Measurements from ENCODE around the gene PLXDC1. TPM values are rescaled to one million over a fixed set of nuclear protein-coding genes. Genes with fewer than 3 reads are reported as not detected.

Gene PLXDC1
- 1 to 10 TPM; 7.2 to 7.3 TPM for total RNA-seq

GRCh38 chr17:39151150-39151942, at the start of gene PLXDC1:
Gene PLXDC1, minus strand, starts transcription at chr17:39151637. Its CDS starts 200 bp downstream, at chr17:39151437.
- Mint-ChIP-seq H3K9me3 (no peaks in the 10 kb centered on the region), H3K4me3 (peak within 1 kb of the TSS; percentile 97), H3K27ac (peak within 1 kb of the TSS; percentile 42), H3K4me1 (peaks cover 31% of the 10 kb centered on the region), H3K36me3 (ENCODE audit: low read depth) (peaks cover 10% of the 10 kb centered on the region), H3K27me3 (peaks cover 35% of the 10 kb centered on the region)
- DNase-seq = no peak
- POLR2A ChIA-PET = interaction anchor here (0.6 to 3.2 kb wide), 5 partner anchors 48 to 297 kb away, joined by 3 to 18 read pairs (median 5); partner anchors contain the start of genes LASP1 and RPL19
- CTCF ChIA-PET = interaction anchor here (1.0 to 7.5 kb wide), 7 partner anchors 14 to 326 kb away, joined by 4 to 229 read pairs (median 7); partner anchors contain the start of gene CWC25

- H3K4me1 Mint-ChIP-seq = peaks cover 55% of the 10 kb centered on the region
- peak overlapping the region; percentile 93 for H3K4me3 Mint-ChIP-seq
- peak overlapping the region; percentile 96 for H3K27ac Mint-ChIP-seq
- peaks cover 51% of the 10 kb centered on the region for H3K36me3 Mint-ChIP-seq (ENCODE audit: low read depth)
- ChIA-PET POLR2A (interaction anchor here (0.6 to 2.1 kb wide), 5 partner anchors 41 to 376 kb away, joined by 3 to 8 read pairs (median 4); partner anchors contain the start of genes CWC25 and RPL23), CTCF (interaction anchor here (0.8 to 2.0 kb wide), 3 partner anchors 31 to 218 kb away, joined by 3 to 7 read pairs (median 5); no protein-coding TSS in a partner anchor)
- no peak for DNase-seq
- H3K27me3 Mint-ChIP-seq = no peaks in the 10 kb centered on the region
- H3K9me3 Mint-ChIP-seq = no peaks in the 10 kb centered on the region
These were observed 49.6 kb upstream of the PLXDC1 start for GRCh38 chr17:39200957-39201510.

DNA sequence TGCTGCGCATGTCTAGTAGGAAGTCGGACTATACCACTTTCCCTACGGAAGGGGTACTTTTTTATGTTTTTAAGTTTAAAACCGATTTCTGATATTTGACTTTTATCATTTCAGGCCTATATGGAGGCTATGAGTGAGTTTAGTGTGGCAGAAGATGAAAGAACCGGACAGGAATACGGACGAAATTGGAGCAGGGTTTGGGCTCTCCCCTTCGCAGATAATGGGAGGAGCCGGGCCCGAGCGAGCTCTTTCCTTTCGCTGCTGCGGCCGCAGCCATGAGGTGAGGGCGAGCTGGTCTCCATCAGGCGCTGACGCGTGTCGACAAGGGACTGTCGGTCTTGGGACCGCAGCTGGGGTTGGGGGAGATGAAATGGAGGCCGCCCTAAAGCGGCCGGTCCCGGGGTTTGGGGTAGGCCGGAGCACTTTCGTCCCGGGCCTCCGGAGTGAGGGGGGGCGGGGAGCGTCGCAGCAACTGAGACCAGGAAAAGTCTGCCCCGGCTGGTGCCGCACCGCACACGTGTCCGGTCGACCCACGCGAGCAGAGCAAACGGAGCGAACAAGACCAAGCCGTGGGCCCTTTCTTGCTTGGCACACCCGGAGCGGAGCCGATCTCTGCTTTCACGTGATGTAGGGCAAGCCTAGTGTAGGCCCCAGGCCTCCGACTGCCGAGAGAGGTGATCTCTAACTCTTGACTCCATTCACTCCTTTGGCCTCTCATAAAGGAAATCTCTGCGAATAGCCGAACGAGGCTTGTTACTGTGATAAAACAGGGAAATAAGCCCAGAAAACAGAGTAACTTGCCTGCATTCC, 48.8 kb upstream of the PLXDC1 start, which contains the start of gene RPL19:
Gene RPL19 (plus strand): TSS at position 214 of the 810 bp plus-strand sequence. CDS start 62 bp downstream, at position 276.
- peak within 1 kb of the TSS; percentile 96 for H3K27ac Mint-ChIP-seq
- no peaks in the 10 kb centered on the region for H3K27me3 Mint-ChIP-seq
- peak; percentile 83 for DNase-seq
- H3K36me3 Mint-ChIP-seq (ENCODE audit: low read depth) = peaks cover 51% of the 10 kb centered on the region
- H3K9me3 Mint-ChIP-seq = no peaks in the 10 kb centered on the region
- CTCF ChIA-PET = interaction anchor here (0.6 to 2.6 kb wide), 14 partner anchors 9 to 472 kb away, joined by 3 to 21 read pairs (median 6); no protein-coding TSS in a partner anchor
- H3K4me3 Mint-ChIP-seq = peak within 1 kb of the TSS; percentile 93
- H3K4me1 Mint-ChIP-seq = peaks cover 62% of the 10 kb centered on the region
- POLR2A ChIA-PET = interaction anchor here (0.7 to 2.1 kb wide), 26 partner anchors 9 to 849 kb away, joined by 3 to 22 read pairs (median 5); partner anchors contain the start of genes ARL5C, CDK12, CWC25 and FBXL20

GRCh38 chr17:39199820-39200069, 48.3 kb upstream of the PLXDC1 start:
- ChIA-PET POLR2A (interaction anchor here (0.7 to 2.1 kb wide), 26 partner anchors 9 to 848 kb away, joined by 3 to 22 read pairs (median 5); partner anchors contain the start of genes ARL5C, CDK12, CWC25 and FBXL20), CTCF (interaction anchor here (0.6 to 2.6 kb wide), 16 partner anchors 10 to 472 kb away, joined by 3 to 21 read pairs (median 4); no protein-coding TSS in a partner anchor)
- Mint-ChIP-seq H3K27ac (peak overlapping the region; percentile 96), H3K9me3 (no peaks in the 10 kb centered on the region), H3K4me3 (peak overlapping the region; percentile 93), H3K27me3 (no peaks in the 10 kb centered on the region), H3K4me1 (peaks cover 66% of the 10 kb centered on the region), H3K36me3 (ENCODE audit: low read depth) (peaks cover 46% of the 10 kb centered on the region)
- peak; percentile 89 for DNase-seq

DNA sequence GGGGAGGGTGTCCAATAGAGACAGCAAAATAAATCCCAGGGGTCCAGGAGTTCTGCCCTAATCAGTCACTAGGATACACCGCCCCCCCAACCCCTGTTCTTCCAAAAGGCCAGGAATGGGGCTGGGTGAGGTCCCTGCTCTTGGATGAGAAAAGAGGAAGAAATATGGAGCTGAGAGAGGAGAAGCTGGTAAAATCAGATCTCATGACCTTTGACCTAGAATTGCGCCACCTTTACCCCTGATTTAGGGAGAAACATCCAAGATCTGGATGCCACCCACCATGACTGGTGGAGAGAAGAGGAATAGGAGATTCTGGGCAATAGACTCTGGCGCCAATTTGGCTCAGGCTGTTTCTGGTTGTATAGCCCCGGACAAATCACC, 46.7 kb upstream of the PLXDC1 start:
- Mint-ChIP-seq H3K36me3 (ENCODE audit: low read depth) (peaks cover 37% of the 10 kb centered on the region), H3K9me3 (no peaks in the 10 kb centered on the region), H3K27me3 (no peaks in the 10 kb centered on the region), H3K4me1 (peaks cover 67% of the 10 kb centered on the region), H3K27ac (peak overlapping the region; percentile 96), H3K4me3 (peak overlapping the region; percentile 93)
- DNase-seq = no peak
- POLR2A ChIA-PET = interaction anchor here (0.7 kb wide), 1 partner anchor 8 kb away, joined by 3 read pairs; no protein-coding TSS in a partner anchor
- CTCF ChIA-PET = interaction anchor here (2.6 kb wide), 1 partner anchor 45 kb away, joined by 21 read pairs; no protein-coding TSS in a partner anchor

DNA sequence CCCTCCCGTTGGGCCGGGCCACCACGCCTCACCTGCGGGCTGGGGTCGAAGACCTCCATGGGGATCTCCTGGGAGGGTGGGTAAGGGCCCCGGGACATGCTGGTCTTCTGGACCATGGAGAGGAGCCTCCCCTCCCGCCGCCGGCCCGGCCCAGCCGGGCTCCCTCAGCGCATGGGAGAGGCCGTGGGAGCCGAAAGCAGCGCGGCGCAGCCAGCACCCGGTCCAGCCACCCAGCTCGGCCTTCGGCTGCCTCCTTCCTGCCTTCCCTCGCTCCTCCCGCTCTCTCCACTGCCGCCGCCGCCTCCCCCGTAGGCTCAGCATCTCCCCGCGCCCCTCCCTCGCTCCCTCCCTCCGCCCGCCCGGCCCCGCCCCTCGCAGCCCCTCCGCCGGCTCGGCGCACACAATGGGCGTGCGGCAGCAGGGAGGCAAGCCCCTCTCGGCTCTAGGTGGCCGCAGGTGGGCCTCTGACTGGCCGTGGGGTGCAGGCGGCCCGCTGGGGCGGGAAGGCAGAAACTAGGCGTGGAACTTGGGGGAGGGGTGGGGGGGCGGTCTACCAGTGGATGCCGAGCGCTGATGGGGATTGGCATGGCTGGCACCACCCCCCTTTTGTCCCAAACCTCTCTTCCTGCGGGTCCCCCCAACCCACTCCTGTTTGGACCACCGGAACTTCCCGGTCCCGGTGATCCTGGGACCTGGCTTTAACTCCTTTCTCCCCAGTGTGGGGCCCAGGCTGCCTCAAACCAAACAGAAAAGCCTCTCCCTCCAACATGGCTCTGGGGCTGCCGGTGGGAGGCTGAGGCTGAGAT, 46.1 kb upstream of the PLXDC1 start, which contains the start of gene CACNB1:
Gene CACNB1 (minus strand): TSS at position 290 of the 806 bp plus-strand sequence. CDS start 174 bp downstream, at position 116.
- H3K36me3 Mint-ChIP-seq (ENCODE audit: low read depth) = peaks cover 38% of the 10 kb centered on the region
- POLR2A ChIA-PET = no interaction called here
- H3K27ac Mint-ChIP-seq = peak within 1 kb of the TSS; percentile 96
- CTCF ChIA-PET = interaction anchor here (3.0 kb wide), 1 partner anchor 33 kb away, joined by 15 read pairs; no protein-coding TSS in a partner anchor
- peak within 1 kb of the TSS; percentile 93 for H3K4me3 Mint-ChIP-seq
- no peaks in the 10 kb centered on the region for H3K9me3 Mint-ChIP-seq
- H3K4me1 Mint-ChIP-seq = peaks cover 67% of the 10 kb centered on the region
- no peaks in the 10 kb centered on the region for H3K27me3 Mint-ChIP-seq
- DNase-seq = peak; percentile 74

DNA sequence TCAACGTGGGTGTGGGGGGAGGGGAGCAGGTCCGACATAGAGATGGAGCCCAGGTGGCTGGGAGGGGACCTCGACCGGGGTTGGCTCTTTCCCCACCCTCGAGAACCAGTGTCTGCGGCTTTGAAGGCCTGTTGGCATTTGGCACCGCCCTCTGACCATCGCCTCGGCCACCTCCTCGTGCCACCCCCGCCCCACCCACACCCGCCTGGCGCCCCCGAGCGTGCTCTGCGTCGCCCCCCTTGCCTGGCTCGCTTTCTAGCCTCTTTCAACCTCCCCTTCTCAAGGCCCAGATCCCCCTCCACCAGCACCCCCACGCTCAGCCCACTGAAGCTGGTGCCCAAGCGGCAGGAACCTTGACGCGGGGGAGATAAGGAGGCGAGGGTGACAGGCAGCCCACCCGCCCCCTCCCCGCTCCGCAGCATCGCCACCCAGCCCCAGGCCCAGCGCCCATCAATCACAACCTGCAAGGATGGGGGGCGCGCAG, 45.4 kb upstream of the PLXDC1 start:
- DNase-seq = peak; percentile 31
- ChIA-PET POLR2A (interaction anchor here (0.6 to 1.5 kb wide), 3 partner anchors 12 to 40 kb away, joined by 3 to 6 read pairs (median 4); no protein-coding TSS in a partner anchor), CTCF (interaction anchor here (3.0 kb wide), 1 partner anchor 32 kb away, joined by 15 read pairs; no protein-coding TSS in a partner anchor)
- H3K27me3 Mint-ChIP-seq = no peaks in the 10 kb centered on the region
- H3K4me1 Mint-ChIP-seq = peaks cover 64% of the 10 kb centered on the region
- peak overlapping the region; percentile 93 for H3K4me3 Mint-ChIP-seq
- no peaks in the 10 kb centered on the region for H3K9me3 Mint-ChIP-seq
- peaks cover 36% of the 10 kb centered on the region for H3K36me3 Mint-ChIP-seq (ENCODE audit: low read depth)
- H3K27ac Mint-ChIP-seq = no peak overlapping the region

DNA sequence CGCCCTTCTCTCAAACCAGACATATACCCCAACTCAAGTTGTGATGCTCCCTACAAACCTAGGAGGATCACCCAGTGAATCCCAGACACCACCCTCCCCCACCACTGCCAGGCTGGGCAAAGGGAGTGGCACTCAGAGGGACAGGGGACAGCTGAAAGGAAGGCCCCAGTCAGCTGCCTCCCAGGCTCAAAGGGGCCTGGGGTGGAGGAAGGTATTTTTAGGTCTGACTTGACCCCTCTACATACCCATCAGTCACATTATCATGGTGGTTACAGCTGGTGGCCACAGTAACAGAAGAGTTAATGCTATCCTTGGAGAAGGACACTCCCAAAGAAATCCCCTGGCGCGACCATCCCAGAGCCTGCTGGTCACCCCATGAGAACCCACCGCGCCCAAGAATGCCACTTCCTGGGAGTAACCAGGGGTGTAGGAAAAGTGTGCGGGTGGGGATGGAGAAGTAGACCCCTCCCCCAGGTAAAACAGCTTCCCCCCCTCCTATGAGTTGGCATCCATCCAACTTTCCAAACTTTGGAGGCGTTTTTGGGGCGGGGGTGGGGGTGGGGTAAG, 44.9 kb upstream of the PLXDC1 start:
- no peak for DNase-seq
- Mint-ChIP-seq H3K36me3 (ENCODE audit: low read depth) (peaks cover 32% of the 10 kb centered on the region), H3K4me1 (peaks cover 60% of the 10 kb centered on the region), H3K4me3 (peak overlapping the region; percentile 93), H3K27ac (peak overlapping the region; percentile 62), H3K9me3 (no peaks in the 10 kb centered on the region), H3K27me3 (no peaks in the 10 kb centered on the region)
- ChIA-PET POLR2A (interaction anchor here (0.6 to 1.5 kb wide), 4 partner anchors 13 to 265 kb away, joined by 3 to 7 read pairs (median 5); partner anchors contain the start of gene CDK12), CTCF (interaction anchor here (0.8 to 3.0 kb wide), 3 partner anchors 10 to 48 kb away, joined by 3 to 15 read pairs (median 9); no protein-coding TSS in a partner anchor)

- Mint-ChIP-seq H3K4me1 (peaks cover 54% of the 10 kb centered on the region), H3K4me3 (peak overlapping the region; percentile 93), H3K27me3 (no peaks in the 10 kb centered on the region), H3K27ac (peak overlapping the region; percentile 62), H3K36me3 (ENCODE audit: low read depth) (peaks cover 26% of the 10 kb centered on the region), H3K9me3 (no peaks in the 10 kb centered on the region)
- no peak for DNase-seq
- ChIA-PET POLR2A (interaction anchor here (1.0 to 1.5 kb wide), 3 partner anchors 14 to 266 kb away, joined by 4 to 7 read pairs (median 6); partner anchors contain the start of gene CDK12), CTCF (interaction anchor here (0.8 to 3.0 kb wide), 5 partner anchors 11 to 213 kb away, joined by 3 to 15 read pairs (median 3); no protein-coding TSS in a partner anchor)
These were observed 44.2 kb upstream of the PLXDC1 start for GRCh38 chr17:39195568-39196160.

- H3K4me1 Mint-ChIP-seq = peaks cover 54% of the 10 kb centered on the region
- peak overlapping the region; percentile 93 for H3K4me3 Mint-ChIP-seq
- no peaks in the 10 kb centered on the region for H3K27me3 Mint-ChIP-seq
- H3K27ac Mint-ChIP-seq = no peak overlapping the region
- CTCF ChIA-PET = interaction anchor here (0.9 to 3.0 kb wide), 4 partner anchors 12 to 212 kb away, joined by 3 to 15 read pairs (median 6); no protein-coding TSS in a partner anchor
- POLR2A ChIA-PET = interaction anchor here (1.0 to 1.5 kb wide), 2 partner anchors 20 to 266 kb away, joined by 6 to 7 read pairs; partner anchors contain the start of gene CDK12
- H3K36me3 Mint-ChIP-seq (ENCODE audit: low read depth) = peaks cover 22% of the 10 kb centered on the region
- no peak for DNase-seq
- H3K9me3 Mint-ChIP-seq = no peaks in the 10 kb centered on the region
These were observed 43.6 kb upstream of the PLXDC1 start for GRCh38 chr17:39194985-39195524.

Measured in activated CD4-positive, alpha-beta memory T cell treated with anti-CD3 and anti-CD28 coated beads, Interleukin-2, amount 10 ng/mL, durations not matched to agents 7 days and 5 days (primary cell).